Keratinocyte (primary cell): ENCODE data around the gene SMG6.

Experiments used
- EZH2 ChIP-seq: IDR thresholded peaks from one replicate; pipeline ENCODE4 v1.6.1; 2012; ENCODE audit warnings: inconsistent platforms, mild to moderate bottlenecking, low read length, moderate library complexity
- TF ChIP-seq, protein P1 (sequence below), 3 experiments: IDR thresholded peaks in 1 of 3; conservative IDR thresholded peaks in 1 of 3; optimal IDR thresholded peaks in 1 of 3; 2 replicates in 2 of 3; 3 replicates in 1 of 3; pipeline versions ENCODE3 to v1.5.1; 2011; ENCODE audit warnings: low read length in 3 of 3, mild to moderate bottlenecking in 3 of 3, moderate library complexity in 2 of 3, control low read depth in 1 of 3, inconsistent platforms in 1 of 3; ENCODE audit not compliant: insufficient read depth in 2 of 3; ENCODE audit errors: extremely low read depth in 1 of 3

DNA sequence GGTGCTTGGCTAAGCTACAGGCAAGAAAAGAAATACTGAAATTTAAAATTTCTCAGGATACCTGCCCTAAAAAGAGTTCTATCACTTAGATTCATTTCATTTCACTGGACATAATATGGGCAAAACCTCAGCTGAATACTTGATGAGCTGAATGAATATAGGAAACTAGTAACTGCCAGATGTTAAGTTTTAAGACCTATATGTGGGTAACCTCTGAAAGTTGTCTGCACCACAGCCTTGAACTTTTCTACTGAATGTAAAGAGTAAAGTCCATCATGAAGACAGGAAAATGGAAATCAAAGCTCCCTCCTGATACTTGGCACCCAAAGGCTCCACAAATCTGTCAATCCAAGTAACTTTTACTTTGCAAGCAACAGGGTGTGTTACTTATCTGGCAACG is 197.9 kb downstream of the SMG6 start:
- no peak for TF ChIP-seq EZH2
- TF ChIP-seq, protein P1, sequence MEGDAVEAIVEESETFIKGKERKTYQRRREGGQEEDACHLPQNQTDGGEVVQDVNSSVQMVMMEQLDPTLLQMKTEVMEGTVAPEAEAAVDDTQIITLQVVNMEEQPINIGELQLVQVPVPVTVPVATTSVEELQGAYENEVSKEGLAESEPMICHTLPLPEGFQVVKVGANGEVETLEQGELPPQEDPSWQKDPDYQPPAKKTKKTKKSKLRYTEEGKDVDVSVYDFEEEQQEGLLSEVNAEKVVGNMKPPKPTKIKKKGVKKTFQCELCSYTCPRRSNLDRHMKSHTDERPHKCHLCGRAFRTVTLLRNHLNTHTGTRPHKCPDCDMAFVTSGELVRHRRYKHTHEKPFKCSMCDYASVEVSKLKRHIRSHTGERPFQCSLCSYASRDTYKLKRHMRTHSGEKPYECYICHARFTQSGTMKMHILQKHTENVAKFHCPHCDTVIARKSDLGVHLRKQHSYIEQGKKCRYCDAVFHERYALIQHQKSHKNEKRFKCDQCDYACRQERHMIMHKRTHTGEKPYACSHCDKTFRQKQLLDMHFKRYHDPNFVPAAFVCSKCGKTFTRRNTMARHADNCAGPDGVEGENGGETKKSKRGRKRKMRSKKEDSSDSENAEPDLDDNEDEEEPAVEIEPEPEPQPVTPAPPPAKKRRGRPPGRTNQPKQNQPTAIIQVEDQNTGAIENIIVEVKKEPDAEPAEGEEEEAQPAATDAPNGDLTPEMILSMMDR (optimal IDR thresholded peaks at IDR 0.05 in 1 of 3, IDR thresholded peaks at IDR 0.05 in 1 of 3, conservative IDR thresholded peaks at IDR 0.05 in 1 of 3; ENCODE audit: extremely low read depth in 1 of 3, insufficient read depth in 2 of 3, low read length in 3 of 3): no peak
